ENCODE results near the gene GAREM1. TPM values are rescaled to one million over a fixed set of nuclear protein-coding genes. Genes with fewer than 3 reads are reported as not detected.

Gene GAREM1
- total and polyA plus RNA-seq, 9 of the 15 experiments (the other 6 are each of a cell fraction or from before 2014, with no cell fraction given): 0.03 to 0.33 (median 0.07) TPM; not detected in 1

DNA sequence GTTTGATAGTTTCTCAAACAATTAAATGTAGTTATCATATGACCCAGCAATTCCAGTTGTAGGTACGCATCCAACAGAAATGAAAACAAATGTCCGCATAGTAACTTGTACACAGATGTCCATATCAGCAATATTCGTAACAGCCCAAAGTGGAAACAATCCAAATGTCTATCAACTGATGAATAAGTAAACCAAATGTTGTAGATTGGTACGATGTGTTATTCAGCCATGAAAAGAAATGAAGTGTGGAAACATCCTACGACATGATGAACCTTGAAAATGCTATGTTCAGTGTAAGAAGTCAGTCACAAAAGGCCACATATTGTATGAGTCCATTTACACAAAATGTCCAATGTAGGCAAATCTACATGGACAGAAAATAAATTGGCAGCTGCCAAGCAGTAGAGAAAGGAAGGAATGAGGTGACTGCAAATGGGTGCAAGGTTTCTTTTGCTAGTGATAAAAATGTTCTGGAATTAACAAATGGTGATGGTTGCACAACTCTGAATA, 26.9 kb downstream of the GAREM1 start:
- no peaks in the 10 kb centered on the region for H4K20me1 ChIP-seq (replicated peaks; ENCODE audit: control insufficient read depth, insufficient read depth, low read length)
- no peak overlapping the region for H3K4me2 ChIP-seq (ENCODE audit: insufficient read depth, low read length)
- ChIA-PET POLR2A (no interaction called here), CTCF (ENCODE audit: low intra/inter-chr PET ratio) (no interaction called here)
- H3K4me3 ChIP-seq: no peak overlapping the region
- H3K27me3 ChIP-seq (ENCODE audit: control insufficient read depth in 2 of 2, insufficient read depth in 2 of 2, low read length in 2 of 2): no peaks in the 10 kb centered on the region
- no peak overlapping the region for H2AFZ ChIP-seq (ENCODE audit: low read depth, low read length)
- no peak overlapping the region for H3K27ac ChIP-seq (ENCODE audit: extremely low read depth, low read depth, low read length)
- no peak overlapping the region for H3K9ac ChIP-seq (ENCODE audit: insufficient read depth in 1 of 2, low read depth in 2 of 2, low read length in 2 of 2)
- no peak for DNase-seq (ENCODE audit: extremely low read depth in 1 of 4, low spot score in 3 of 4)
- in situ Hi-C loops (cut with MboI) (no loop called here), intact Hi-C loops (cut with micrococcal nuclease) (no loop called here)
- H3K9me3 ChIP-seq (replicated peaks; ENCODE audit: control insufficient read depth, insufficient read depth, low read depth, low read length): no peaks in the 10 kb centered on the region
- no peaks in the 10 kb centered on the region for H3K79me2 ChIP-seq (ENCODE audit: control insufficient read depth, insufficient read depth, low read length)
- FAIRE-seq: no peak
- TF ChIP-seq RBM15 (IDR thresholded peaks at IDR 0.05; ENCODE audit: insufficient read depth, low read length) (no peak), SAFB2 (IDR thresholded peaks at IDR 0.05; ENCODE audit: borderline replicate concordance, low read depth, low read length, severe bottlenecking) (no peak), ZNF780A (CRISPR knock-in tag; IDR thresholded peaks at IDR 0.05) (no peak), KDM4B (IDR thresholded peaks at IDR 0.05; ENCODE audit: borderline replicate concordance in 2 of 2, low read depth in 1 of 2) (no peak), ZNF407 (IDR thresholded peaks at IDR 0.05; ENCODE audit: low read depth) (no peak)
- TF ChIP-seq, protein P1, sequence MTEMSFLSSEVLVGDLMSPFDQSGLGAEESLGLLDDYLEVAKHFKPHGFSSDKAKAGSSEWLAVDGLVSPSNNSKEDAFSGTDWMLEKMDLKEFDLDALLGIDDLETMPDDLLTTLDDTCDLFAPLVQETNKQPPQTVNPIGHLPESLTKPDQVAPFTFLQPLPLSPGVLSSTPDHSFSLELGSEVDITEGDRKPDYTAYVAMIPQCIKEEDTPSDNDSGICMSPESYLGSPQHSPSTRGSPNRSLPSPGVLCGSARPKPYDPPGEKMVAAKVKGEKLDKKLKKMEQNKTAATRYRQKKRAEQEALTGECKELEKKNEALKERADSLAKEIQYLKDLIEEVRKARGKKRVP (CRISPR knock-in tag; IDR thresholded peaks at IDR 0.05): no peak
- no peaks in the 10 kb centered on the region for H3K9me1 ChIP-seq (ENCODE audit: control insufficient read depth, insufficient read depth, low read length)
- ATAC-seq: no peak
- no peaks in the 10 kb centered on the region for H3K36me3 ChIP-seq (ENCODE audit: control insufficient read depth, insufficient read depth, low read length)
- H3K4me1 ChIP-seq (replicated peaks in 1 of 2; ENCODE audit: control insufficient read depth in 2 of 2, insufficient read depth in 2 of 2, low read length in 2 of 2): no peaks in the 10 kb centered on the region
- no TSS peak for BruUV-seq (replicated peaks)
- 1% methylated on average over 5 of the region's 5 CpGs for WGBS (ENCODE audit: insufficient coverage, low coverage, missing lambda C conversion rate)
